Measurements from ENCODE around the gene PLCD3.

Gene PLCD3

DNA sequence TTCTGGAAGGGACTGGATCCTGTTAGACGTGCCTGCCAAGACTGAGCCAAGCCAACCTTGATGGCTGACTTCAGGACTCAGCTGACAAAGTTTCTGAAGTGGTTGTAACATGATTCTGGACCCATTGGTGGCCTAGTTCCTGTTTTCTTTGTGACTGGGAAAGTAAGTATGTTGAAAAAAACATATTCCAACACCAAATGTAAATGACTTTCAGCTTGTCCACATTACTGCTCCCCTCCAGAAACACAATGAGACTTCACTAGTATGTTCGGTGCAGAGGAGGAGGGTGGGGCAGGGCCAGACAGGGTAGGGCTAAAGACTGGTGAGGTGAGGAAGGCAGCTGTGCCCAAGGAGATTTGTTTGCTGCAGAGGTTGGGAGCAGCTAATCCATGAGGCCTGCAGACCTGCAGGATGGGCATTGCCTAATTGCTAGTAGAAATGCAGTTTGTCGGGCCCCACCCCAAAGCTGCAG lies 44.8 kb downstream of the PLCD3 start:
- Histone ChIP-seq H3K4me2 (ENCODE audit: low read depth, low read length) (no peak overlapping the region), H3K79me2 (ENCODE audit: low read length) (0 out of 2 replicates have a peak, but pooled peaks cover 4% of the 10 kb centered on the region), H2AFZ (ENCODE audit: low read length) (no peak overlapping the region), H3K9ac (ENCODE audit: low read length) (no peak overlapping the region), H3K36me3 (replicated peaks; ENCODE audit: insufficient read depth, low read length) (peaks cover 16% of the 10 kb centered on the region), H4K20me1 (ENCODE audit: insufficient read depth, low read length) (no peaks in the 10 kb centered on the region), H3K27ac (ENCODE audit: low read length) (no peak overlapping the region), H3K4me3 (ENCODE audit: low read length) (no peak overlapping the region), H3K4me1 (ENCODE audit: low read length) (no peaks in the 10 kb centered on the region), H3F3A (ENCODE audit: insufficient read depth, low read length) (no peaks in the 10 kb centered on the region), H3K27me3 (replicated peaks; ENCODE audit: insufficient read depth, low read length) (no peaks in the 10 kb centered on the region), H3K9me2 (replicated peaks; ENCODE audit: insufficient read depth, low read length) (no peaks in the 10 kb centered on the region), H3K9me3 (replicated peaks; ENCODE audit: insufficient read depth, low read length) (no peaks in the 10 kb centered on the region)
- TF ChIP-seq EZH2phosphoT487 (IDR thresholded peaks at IDR 0.05; ENCODE audit: low read length): no peak
- TF ChIP-seq, protein P1, sequence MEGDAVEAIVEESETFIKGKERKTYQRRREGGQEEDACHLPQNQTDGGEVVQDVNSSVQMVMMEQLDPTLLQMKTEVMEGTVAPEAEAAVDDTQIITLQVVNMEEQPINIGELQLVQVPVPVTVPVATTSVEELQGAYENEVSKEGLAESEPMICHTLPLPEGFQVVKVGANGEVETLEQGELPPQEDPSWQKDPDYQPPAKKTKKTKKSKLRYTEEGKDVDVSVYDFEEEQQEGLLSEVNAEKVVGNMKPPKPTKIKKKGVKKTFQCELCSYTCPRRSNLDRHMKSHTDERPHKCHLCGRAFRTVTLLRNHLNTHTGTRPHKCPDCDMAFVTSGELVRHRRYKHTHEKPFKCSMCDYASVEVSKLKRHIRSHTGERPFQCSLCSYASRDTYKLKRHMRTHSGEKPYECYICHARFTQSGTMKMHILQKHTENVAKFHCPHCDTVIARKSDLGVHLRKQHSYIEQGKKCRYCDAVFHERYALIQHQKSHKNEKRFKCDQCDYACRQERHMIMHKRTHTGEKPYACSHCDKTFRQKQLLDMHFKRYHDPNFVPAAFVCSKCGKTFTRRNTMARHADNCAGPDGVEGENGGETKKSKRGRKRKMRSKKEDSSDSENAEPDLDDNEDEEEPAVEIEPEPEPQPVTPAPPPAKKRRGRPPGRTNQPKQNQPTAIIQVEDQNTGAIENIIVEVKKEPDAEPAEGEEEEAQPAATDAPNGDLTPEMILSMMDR (IDR thresholded peaks at IDR 0.05; ENCODE audit: low read length): no peak
- TF ChIP-seq EZH2 (optimal IDR thresholded peaks at IDR 0.05; ENCODE audit: low read depth, low read length): no peak
- no peak for DNase-seq

DNA sequence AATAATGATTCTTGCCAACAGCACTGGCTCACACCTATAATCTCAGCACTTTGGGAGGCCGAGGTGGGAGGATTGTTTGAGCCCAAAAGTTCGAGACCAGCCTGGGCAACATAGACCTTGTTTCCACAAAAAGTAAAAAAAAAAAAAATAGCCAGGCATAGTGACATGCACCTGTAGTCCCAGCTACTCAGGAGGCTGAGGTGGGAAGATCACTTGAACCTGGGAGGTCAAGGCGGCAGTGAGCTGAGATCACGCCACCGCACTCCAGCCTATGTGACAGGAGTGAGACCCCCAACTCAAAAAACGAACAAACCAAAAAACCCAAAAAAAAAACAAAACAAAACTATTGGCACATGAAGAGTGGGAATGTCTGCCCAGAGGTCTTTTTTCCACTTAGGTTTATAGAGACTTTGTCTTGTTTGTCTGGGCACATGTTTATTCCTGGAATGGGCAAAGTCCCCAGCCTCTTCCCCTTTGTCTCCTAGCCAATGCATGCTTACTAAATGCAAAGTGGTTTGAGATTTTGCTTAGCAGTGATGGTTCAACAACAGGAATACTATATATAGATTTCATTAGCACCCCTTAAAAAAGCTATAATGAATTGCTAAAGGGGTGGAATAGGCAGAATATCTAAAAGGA lies 45.3 kb downstream of the PLCD3 start:
- Histone ChIP-seq H3K79me2 (ENCODE audit: low read length) (0 out of 2 replicates have a peak, but pooled peaks cover 4% of the 10 kb centered on the region), H3K4me3 (ENCODE audit: low read length) (no peak overlapping the region), H3F3A (ENCODE audit: insufficient read depth, low read length) (no peaks in the 10 kb centered on the region), H4K20me1 (ENCODE audit: insufficient read depth, low read length) (no peaks in the 10 kb centered on the region), H3K36me3 (replicated peaks; ENCODE audit: insufficient read depth, low read length) (peaks cover 16% of the 10 kb centered on the region), H3K9me2 (replicated peaks; ENCODE audit: insufficient read depth, low read length) (no peaks in the 10 kb centered on the region), H3K27me3 (replicated peaks; ENCODE audit: insufficient read depth, low read length) (no peaks in the 10 kb centered on the region), H3K9me3 (replicated peaks; ENCODE audit: insufficient read depth, low read length) (no peaks in the 10 kb centered on the region), H3K4me2 (ENCODE audit: low read depth, low read length) (no peak overlapping the region), H2AFZ (ENCODE audit: low read length) (no peak overlapping the region), H3K9ac (ENCODE audit: low read length) (no peak overlapping the region), H3K4me1 (ENCODE audit: low read length) (no peaks in the 10 kb centered on the region), H3K27ac (ENCODE audit: low read length) (no peak overlapping the region)
- DNase-seq: no peak
- no peak for TF ChIP-seq EZH2phosphoT487 (IDR thresholded peaks at IDR 0.05; ENCODE audit: low read length)

DNA sequence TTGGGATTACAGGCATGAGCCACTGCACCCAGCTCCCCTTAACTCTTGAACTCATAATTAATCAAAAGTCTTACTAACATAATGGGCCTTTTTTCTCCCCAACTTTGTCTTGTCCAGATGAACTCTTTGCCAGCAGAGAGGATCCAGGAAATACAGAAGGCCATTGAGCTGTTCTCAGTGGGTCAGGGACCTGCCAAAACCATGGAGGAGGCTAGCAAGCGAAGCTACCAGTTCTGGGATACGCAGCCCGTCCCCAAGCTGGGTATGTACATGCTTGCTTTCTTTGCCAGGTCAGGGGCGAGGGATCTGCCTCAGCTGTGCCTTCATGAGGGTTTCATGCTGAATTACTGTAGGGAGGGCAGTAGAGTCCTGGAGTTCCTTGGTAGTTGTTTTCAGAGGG lies 45.9 kb downstream of the PLCD3 start:
- no peaks in the 10 kb centered on the region for H3K4me1 ChIP-seq (ENCODE audit: low read length)
- no peaks in the 10 kb centered on the region for H3K9me3 ChIP-seq (replicated peaks; ENCODE audit: insufficient read depth, low read length)
- peaks cover 7% of the 10 kb centered on the region; the same call in 1 of the 2 replicates for H3K79me2 ChIP-seq (ENCODE audit: low read length)
- H3K4me3 ChIP-seq (ENCODE audit: low read length): no peak overlapping the region
- no peaks in the 10 kb centered on the region for H3K27me3 ChIP-seq (replicated peaks; ENCODE audit: insufficient read depth, low read length)
- H3K9ac ChIP-seq (ENCODE audit: low read length): no peak overlapping the region
- no peak for DNase-seq
- no peaks in the 10 kb centered on the region for H4K20me1 ChIP-seq (ENCODE audit: insufficient read depth, low read length)
- H3K9me2 ChIP-seq (replicated peaks; ENCODE audit: insufficient read depth, low read length): no peaks in the 10 kb centered on the region
- H3K36me3 ChIP-seq (replicated peaks; ENCODE audit: insufficient read depth, low read length): peaks cover 19% of the 10 kb centered on the region
- H2AFZ ChIP-seq (ENCODE audit: low read length): no peak overlapping the region
- no peaks in the 10 kb centered on the region for H3F3A ChIP-seq (ENCODE audit: insufficient read depth, low read length)
- no peak for TF ChIP-seq EZH2 (optimal IDR thresholded peaks at IDR 0.05; ENCODE audit: low read depth, low read length)
- TF ChIP-seq, protein P1 (IDR thresholded peaks at IDR 0.05; ENCODE audit: low read length): no peak
- TF ChIP-seq EZH2phosphoT487 (IDR thresholded peaks at IDR 0.05; ENCODE audit: low read length): no peak
- H3K27ac ChIP-seq (ENCODE audit: low read length): no peak overlapping the region
- H3K4me2 ChIP-seq (ENCODE audit: low read depth, low read length): no peak overlapping the region
